ENCODE results near the gene GPR35. TPM values are rescaled to one million over a fixed set of nuclear protein-coding genes. Genes with fewer than 3 reads are reported as not detected.

Gene GPR35
- polyA plus RNA-seq, 4 donors, result 75.5 to 367 (median 233) TPM

Other genes starting within 250 kb of the GPR35 start
- 10 to 100 TPM in 1 of 4 donors, 1 to 10 TPM in 2, under 1 TPM in 1; 0.89 to 15.5 (median 4.8) TPM for gene GPC1, start 189.8 kb upstream of the GPR35 start, polyA plus RNA-seq
- gene ANKMY1, start 67.5 kb upstream of the GPR35 start, polyA plus RNA-seq, result 10 to 100 TPM in 1 of 4 donors, 1 to 10 TPM in 3; 3.4 to 13.0 (median 5.9) TPM
- 1 to 10 TPM; 1.8 to 7.9 (median 5.0) TPM for gene DUSP28, start 65.1 kb upstream of the GPR35 start, polyA plus RNA-seq
- gene RNPEPL1, start 57.0 kb upstream of the GPR35 start, polyA plus RNA-seq, result 100 to 1,000 TPM in 3 of 4 donors, 10 to 100 TPM in 1; 63.6 to 149 (median 115) TPM
- 10 to 100 TPM; 19.7 to 33.8 (median 32.1) TPM for gene CAPN10, start 38.7 kb upstream of the GPR35 start, polyA plus RNA-seq
- 10 to 100 TPM in 1 of 4 donors, 1 to 10 TPM in 1, not detected in 2; 1.3 to 11.5 TPM for gene AQP12B, start 57.4 kb downstream of the GPR35 start, polyA plus RNA-seq
- 1 to 10 TPM in 3 of 4 donors, not detected in 1; 1.2 to 4.6 (median 3.4) TPM for gene AQP12A, start 66.4 kb downstream of the GPR35 start, polyA plus RNA-seq
- gene KIF1A, start 194.7 kb downstream of the GPR35 start, polyA plus RNA-seq, result 1 to 10 TPM in 2 of 4 donors, under 1 TPM in 2; 0.27 to 7.7 (median 1.9) TPM
- 1 to 10 TPM in 1 of 4 donors, under 1 TPM in 3; 0.27 to 1.8 (median 0.71) TPM for gene AGXT, start 243.3 kb downstream of the GPR35 start, polyA plus RNA-seq